HepG2 (cell line): ENCODE data around the gene FAM131A. TPM values are rescaled to one million over a fixed set of nuclear protein-coding genes. Genes with fewer than 3 reads are reported as not detected.

Source experiments
- DNMT3B ChIP-seq: conservative IDR thresholded peaks from 2 replicates; pipeline ENCODE4 v1.6.1; 2016; ENCODE audit warnings: missing biosample characterization, control low read depth
- ELF1 ChIP-seq: sonication (generic); formaldehyde crosslinking; IDR thresholded peaks from 2 replicates; pipeline ENCODE4 v1.4.0; 2020; ENCODE audit warnings: missing genetic modification reagents
- GTF3A ChIP-seq: sonication (generic); formaldehyde crosslinking; conservative IDR thresholded peaks from 2 replicates; pipeline ENCODE4 v1.4.0; 2020; ENCODE audit warnings: mild to moderate bottlenecking, missing genetic modification reagents
- NFE2 ChIP-seq: sonication (generic); formaldehyde crosslinking; IDR thresholded peaks from 2 replicates; pipeline ENCODE4 v1.4.0; 2020; ENCODE audit warnings: missing genetic modification reagents
- NPAS2 ChIP-seq: sonication (generic); formaldehyde crosslinking; IDR thresholded peaks from 2 replicates; pipeline ENCODE4 v1.8.0; 2022; ENCODE audit warnings: mild to moderate bottlenecking, missing genetic modification reagents, borderline replicate concordance
- NR2F6 ChIP-seq, 2 experiments: IDR thresholded peaks; 2 replicates each; pipeline ENCODE4 v1.6.1; 2016; ENCODE audit warnings: antibody characterized with exemption in 1 of 2, mild to moderate bottlenecking in 1 of 2
- POLR2AphosphoS2 ChIP-seq: IDR thresholded peaks from 2 replicates; pipeline ENCODE4 v1.6.1; 2011; ENCODE audit warnings: low read depth, low read length, improper control_type of control experiment
- RAD21 ChIP-seq: fragments of 450-650 bp; formaldehyde crosslinking; IDR thresholded peaks from 2 replicates; pipeline ENCODE4 v1.5.0; 2020; ENCODE audit warnings: mild to moderate bottlenecking
- SNAPC2 ChIP-seq: sonication (generic); formaldehyde crosslinking; IDR thresholded peaks from 2 replicates; pipeline ENCODE4 v1.8.1; 2022; ENCODE audit warnings: mild to moderate bottlenecking, missing genetic modification reagents
- SPEN ChIP-seq: sonication (generic); formaldehyde crosslinking; IDR thresholded peaks from 2 replicates; pipeline ENCODE4 v1.5.1; 2020; ENCODE audit warnings: low read depth, mild to moderate bottlenecking, missing genetic modification reagents
- TARDBP ChIP-seq: sonication (generic); formaldehyde crosslinking; IDR thresholded peaks from 2 replicates; pipeline ENCODE4 v1.8.0; 2022; ENCODE audit warnings: mild to moderate bottlenecking, missing genetic modification reagents
- ZFY ChIP-seq: sonication (generic); formaldehyde crosslinking; IDR thresholded peaks from 2 replicates; pipeline ENCODE4 v1.4.0; 2020; ENCODE audit warnings: missing genetic modification reagents
- ZNF232 ChIP-seq: sonication (generic); formaldehyde crosslinking; IDR thresholded peaks from 2 replicates; pipeline ENCODE4 v1.4.0; 2020; ENCODE audit warnings: missing genetic modification reagents, borderline replicate concordance
- ZNF235 ChIP-seq: sonication (generic); formaldehyde crosslinking; IDR thresholded peaks from 2 replicates; pipeline ENCODE4 v1.8.1; 2023; ENCODE audit warnings: mild to moderate bottlenecking, missing genetic modification reagents, borderline replicate concordance
- ZNF577 ChIP-seq: sonication (generic); formaldehyde crosslinking; IDR thresholded peaks from 2 replicates; pipeline ENCODE4 v1.4.0; 2020; ENCODE audit warnings: mild to moderate bottlenecking, low read depth, missing genetic modification reagents, borderline replicate concordance
- polyA plus RNA-seq, 8 experiments: library from polyadenylated mRNA; depleted of rRNA in 3 of 8; stranded (reverse) in 7 of 8; unstranded in 1 of 8; fragments of >200 nt; fragmentation: Illumina TruSeq in 4 of 8; extraction: Trizol in 4 of 8; gene quantifications; 2 replicates each; pipeline versions ENCODE4 v1.2.1 to v1.2.3, GENCODE V29; 2011 to 2016; ENCODE audit warnings: low read depth in 4 of 8, missing spikeins in 1 of 8, mixed read lengths in 1 of 8; ENCODE audit not compliant: insufficient read depth in 1 of 8
- total RNA-seq, 5 experiments: library from RNA; depleted of rRNA; stranded (reverse); fragments of >200 nt; fragmentation: Illumina TruSeq; extraction: Trizol; gene quantifications; 2 replicates each; pipeline ENCODE4 v1.2.3, GENCODE V29; 2016; ENCODE audit warnings: low read depth in 1 of 5
- TF ChIP-seq, protein P1 (sequence below): sonication (generic); formaldehyde crosslinking; IDR thresholded peaks from 2 replicates; pipeline ENCODE4 v1.4.0; 2020; ENCODE audit warnings: missing genetic modification reagents
- TF ChIP-seq, protein P2 (sequence below): sonication (generic); formaldehyde crosslinking; IDR thresholded peaks from 2 replicates; pipeline ENCODE4 v1.4.0; 2020; ENCODE audit warnings: mild to moderate bottlenecking, missing genetic modification reagents
- TF ChIP-seq, protein P3 (sequence below): sonication (generic); formaldehyde crosslinking; IDR thresholded peaks from 2 replicates; pipeline ENCODE4 v1.4.0; 2020; ENCODE audit warnings: missing genetic modification reagents
- TF ChIP-seq, protein P4 (sequence below): sonication (generic); formaldehyde crosslinking; IDR thresholded peaks from 2 replicates; pipeline ENCODE4 v1.8.0; 2022; ENCODE audit warnings: mild to moderate bottlenecking, missing genetic modification reagents, moderate library complexity

FAM131A gene
- total and polyA plus RNA-seq, 2 of the 13 experiments (the other 11 are each of a cell fraction or from before 2014, with no cell fraction given), result 9.2 to 9.3 TPM

DNA sequence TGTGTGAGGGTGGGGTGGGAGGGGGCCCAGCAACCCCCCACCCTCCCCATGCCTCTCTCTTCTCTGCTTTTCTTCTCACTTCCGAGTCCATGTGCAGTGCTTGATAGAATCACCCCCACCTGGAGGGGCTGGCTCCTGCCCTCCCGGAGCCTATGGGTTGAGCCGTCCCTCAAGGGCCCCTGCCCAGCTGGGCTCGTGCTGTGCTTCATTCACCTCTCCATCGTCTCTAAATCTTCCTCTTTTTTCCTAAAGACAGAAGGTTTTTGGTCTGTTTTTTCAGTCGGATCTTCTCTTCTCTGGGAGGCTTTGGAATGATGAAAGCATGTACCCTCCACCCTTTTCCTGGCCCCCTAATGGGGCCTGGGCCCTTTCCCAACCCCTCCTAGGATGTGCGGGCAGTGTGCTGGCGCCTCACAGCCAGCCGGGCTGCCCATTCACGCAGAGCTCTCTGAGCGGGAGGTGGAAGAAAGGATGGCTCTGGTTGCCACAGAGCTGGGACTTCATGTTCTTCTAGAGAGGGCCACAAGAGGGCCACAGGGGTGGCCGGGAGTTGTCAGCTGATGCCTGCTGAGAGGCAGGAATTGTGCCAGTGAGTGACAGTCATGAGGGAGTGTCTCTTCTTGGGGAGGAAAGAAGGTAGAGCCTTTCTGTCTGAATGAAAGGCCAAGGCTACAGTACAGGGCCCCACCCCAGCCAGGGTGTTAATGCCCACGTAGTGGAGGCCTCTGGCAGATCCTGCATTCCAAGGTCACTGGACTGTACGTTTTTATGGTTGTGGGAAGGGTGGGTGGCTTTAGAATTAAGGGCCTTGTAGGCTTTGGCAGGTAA lies 8.1 kb downstream of the FAM131A start (continued):
- TF ChIP-seq NFE2 (CRISPR knock-in tag), result no peak
- TF ChIP-seq SPEN, result 0 out of 2 replicates have a peak, but pooled peaks have one; percentile 37
- TF ChIP-seq, protein P1, sequence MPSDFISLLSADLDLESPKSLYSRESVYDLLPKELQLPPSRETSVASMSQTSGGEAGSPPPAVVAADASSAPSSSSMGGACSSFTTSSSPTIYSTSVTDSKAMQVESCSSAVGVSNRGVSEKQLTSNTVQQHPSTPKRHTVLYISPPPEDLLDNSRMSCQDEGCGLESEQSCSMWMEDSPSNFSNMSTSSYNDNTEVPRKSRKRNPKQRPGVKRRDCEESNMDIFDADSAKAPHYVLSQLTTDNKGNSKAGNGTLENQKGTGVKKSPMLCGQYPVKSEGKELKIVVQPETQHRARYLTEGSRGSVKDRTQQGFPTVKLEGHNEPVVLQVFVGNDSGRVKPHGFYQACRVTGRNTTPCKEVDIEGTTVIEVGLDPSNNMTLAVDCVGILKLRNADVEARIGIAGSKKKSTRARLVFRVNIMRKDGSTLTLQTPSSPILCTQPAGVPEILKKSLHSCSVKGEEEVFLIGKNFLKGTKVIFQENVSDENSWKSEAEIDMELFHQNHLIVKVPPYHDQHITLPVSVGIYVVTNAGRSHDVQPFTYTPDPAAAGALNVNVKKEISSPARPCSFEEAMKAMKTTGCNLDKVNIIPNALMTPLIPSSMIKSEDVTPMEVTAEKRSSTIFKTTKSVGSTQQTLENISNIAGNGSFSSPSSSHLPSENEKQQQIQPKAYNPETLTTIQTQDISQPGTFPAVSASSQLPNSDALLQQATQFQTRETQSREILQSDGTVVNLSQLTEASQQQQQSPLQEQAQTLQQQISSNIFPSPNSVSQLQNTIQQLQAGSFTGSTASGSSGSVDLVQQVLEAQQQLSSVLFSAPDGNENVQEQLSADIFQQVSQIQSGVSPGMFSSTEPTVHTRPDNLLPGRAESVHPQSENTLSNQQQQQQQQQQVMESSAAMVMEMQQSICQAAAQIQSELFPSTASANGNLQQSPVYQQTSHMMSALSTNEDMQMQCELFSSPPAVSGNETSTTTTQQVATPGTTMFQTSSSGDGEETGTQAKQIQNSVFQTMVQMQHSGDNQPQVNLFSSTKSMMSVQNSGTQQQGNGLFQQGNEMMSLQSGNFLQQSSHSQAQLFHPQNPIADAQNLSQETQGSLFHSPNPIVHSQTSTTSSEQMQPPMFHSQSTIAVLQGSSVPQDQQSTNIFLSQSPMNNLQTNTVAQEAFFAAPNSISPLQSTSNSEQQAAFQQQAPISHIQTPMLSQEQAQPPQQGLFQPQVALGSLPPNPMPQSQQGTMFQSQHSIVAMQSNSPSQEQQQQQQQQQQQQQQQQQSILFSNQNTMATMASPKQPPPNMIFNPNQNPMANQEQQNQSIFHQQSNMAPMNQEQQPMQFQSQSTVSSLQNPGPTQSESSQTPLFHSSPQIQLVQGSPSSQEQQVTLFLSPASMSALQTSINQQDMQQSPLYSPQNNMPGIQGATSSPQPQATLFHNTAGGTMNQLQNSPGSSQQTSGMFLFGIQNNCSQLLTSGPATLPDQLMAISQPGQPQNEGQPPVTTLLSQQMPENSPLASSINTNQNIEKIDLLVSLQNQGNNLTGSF (CRISPR knock-in tag), result no peak
- no peak for TF ChIP-seq ZNF235 (CRISPR knock-in tag)
- no peak for TF ChIP-seq GTF3A (CRISPR knock-in tag)
- TF ChIP-seq POLR2AphosphoS2, result no peak
- TF ChIP-seq, protein P2, sequence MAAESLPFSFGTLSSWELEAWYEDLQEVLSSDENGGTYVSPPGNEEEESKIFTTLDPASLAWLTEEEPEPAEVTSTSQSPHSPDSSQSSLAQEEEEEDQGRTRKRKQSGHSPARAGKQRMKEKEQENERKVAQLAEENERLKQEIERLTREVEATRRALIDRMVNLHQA (CRISPR knock-in tag), result no peak
- no peak for TF ChIP-seq DNMT3B
- TF ChIP-seq ZNF577 (CRISPR knock-in tag), result no peak
- TF ChIP-seq NPAS2, result no peak
- no peak for TF ChIP-seq NR2F6 (IDR thresholded peaks at IDR 0.05)
- TF ChIP-seq NR2F6 (CRISPR knock-in tag; IDR thresholded peaks at IDR 0.05), result 0 out of 2 replicates have a peak, but pooled peaks have one; percentile 9
- TF ChIP-seq, protein P3, sequence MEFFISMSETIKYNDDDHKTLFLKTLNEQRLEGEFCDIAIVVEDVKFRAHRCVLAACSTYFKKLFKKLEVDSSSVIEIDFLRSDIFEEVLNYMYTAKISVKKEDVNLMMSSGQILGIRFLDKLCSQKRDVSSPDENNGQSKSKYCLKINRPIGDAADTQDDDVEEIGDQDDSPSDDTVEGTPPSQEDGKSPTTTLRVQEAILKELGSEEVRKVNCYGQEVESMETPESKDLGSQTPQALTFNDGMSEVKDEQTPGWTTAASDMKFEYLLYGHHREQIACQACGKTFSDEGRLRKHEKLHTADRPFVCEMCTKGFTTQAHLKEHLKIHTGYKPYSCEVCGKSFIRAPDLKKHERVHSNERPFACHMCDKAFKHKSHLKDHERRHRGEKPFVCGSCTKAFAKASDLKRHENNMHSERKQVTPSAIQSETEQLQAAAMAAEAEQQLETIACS (CRISPR knock-in tag), result no peak
- TF ChIP-seq, protein P4, sequence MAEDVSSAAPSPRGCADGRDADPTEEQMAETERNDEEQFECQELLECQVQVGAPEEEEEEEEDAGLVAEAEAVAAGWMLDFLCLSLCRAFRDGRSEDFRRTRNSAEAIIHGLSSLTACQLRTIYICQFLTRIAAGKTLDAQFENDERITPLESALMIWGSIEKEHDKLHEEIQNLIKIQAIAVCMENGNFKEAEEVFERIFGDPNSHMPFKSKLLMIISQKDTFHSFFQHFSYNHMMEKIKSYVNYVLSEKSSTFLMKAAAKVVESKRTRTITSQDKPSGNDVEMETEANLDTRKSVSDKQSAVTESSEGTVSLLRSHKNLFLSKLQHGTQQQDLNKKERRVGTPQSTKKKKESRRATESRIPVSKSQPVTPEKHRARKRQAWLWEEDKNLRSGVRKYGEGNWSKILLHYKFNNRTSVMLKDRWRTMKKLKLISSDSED (CRISPR knock-in tag), result no peak
- no peak for TF ChIP-seq ZNF232 (CRISPR knock-in tag)
- peak; percentile 69 for TF ChIP-seq RAD21 (CRISPR knock-in tag)
- no peak for TF ChIP-seq SNAPC2
- TF ChIP-seq ELF1 (CRISPR knock-in tag), result no peak
- no peak for TF ChIP-seq ZFY (CRISPR knock-in tag)
- peak; percentile 65; the same call in 1 of the 2 replicates for TF ChIP-seq TARDBP
